Activated T-cell treated with anti-CD3 and anti-CD28 coated beads for 1 hour (primary cell): ENCODE data around the gene KIAA0408.
"Not testable (repeated sequence)": the region's sequence is repeated elsewhere in the genome, so short reads cannot be mapped to it uniquely, and the experiment has no call there.

Experiments
- DNase-seq: peaks from one replicate; pipeline ENCODE4 v3.0.0-alpha.2; 2020; ENCODE audit warnings: low read depth

The KIAA0408 gene

DNA sequence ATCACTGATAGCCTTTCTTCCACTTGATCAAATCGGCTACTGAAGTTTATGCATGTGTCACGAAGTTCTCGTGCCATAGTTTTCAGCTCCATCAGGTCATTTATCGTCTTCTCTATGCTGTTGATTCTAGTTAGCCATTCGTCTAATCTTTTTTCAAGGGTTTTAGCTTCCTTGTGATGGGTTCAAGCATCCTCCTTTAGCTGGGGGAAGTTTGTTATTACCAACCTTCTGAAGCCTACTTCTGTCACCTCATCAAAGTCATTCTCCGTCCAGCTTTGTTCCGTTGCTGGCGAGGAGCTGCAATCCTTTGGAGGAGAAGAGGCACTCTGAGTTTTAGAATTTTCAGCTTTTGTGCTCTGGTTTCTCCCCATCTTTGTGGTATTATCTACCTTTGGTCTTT lies 47.2 kb downstream of the KIAA0408 start:
- DNase-seq, result not testable (repeated sequence)
